NCI-H1436 treated with DMSO at 0.1 percent for 48 hours (cell line): ENCODE data around the gene MRPS12.
"Not testable (repeated sequence)": the region's sequence is repeated elsewhere in the genome, so short reads cannot be mapped to it uniquely, and the experiment has no call there.

Experiments
- DNase-seq: peaks from one replicate; lab custom pipeline; 2025; lab: John Stamatoyannopoulos, UW

MRPS12 gene

DNA sequence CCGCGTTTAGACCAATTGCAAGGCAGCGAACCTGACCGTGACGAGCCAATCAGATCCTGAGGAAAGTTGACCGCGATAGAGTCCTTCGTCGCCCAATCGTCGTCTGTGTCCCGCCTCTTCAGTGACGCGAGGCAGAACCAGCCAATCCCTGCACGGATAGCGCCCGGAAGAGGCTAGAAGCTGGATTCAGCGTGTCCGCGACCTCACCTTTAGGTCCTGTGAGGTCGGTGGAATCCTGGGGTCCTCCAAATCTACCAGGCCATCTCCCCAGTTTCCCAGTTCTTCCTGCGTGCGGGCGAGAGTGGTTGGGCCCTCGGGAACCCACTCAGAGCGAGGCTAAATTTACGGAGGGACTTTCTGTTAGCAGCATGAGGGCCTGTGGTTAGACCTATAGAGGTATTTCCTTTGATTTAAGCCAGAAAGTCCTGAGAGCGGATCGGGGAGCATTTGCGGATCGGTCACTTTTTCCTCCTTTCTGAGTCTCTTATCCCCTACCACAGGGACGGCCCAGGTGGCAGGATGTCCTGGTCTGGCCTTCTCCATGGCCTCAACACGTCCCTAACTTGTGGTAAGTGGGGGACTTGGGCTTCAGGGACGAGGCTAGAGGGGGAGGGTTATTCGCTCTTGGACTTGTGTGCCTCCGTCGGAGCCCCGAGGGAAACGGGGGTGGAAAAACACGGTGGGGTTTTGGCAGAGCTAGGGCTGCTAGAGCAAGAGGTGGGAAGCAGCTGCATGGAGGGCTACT, at the start of gene MRPS12:
MRPS12 (plus strand) TSS at position 169 of the 745 bp plus-strand sequence; CDS start at position 520, 351 bp downstream.
- DNase-seq, result peak; percentile 97

- no peak for DNase-seq
Observed at GRCh38 chr19:38883286-38883685, 47.5 kb upstream of the MRPS12 start.

GRCh38 chr19:38884691-38885090, 46.1 kb upstream of the MRPS12 start:
- not testable (repeated sequence) for DNase-seq

GRCh38 chr19:38888876-38889275, 41.9 kb upstream of the MRPS12 start:
- no peak for DNase-seq

GRCh38 chr19:38889803-38890202, 40.9 kb upstream of the MRPS12 start:
- DNase-seq, result no peak

DNA sequence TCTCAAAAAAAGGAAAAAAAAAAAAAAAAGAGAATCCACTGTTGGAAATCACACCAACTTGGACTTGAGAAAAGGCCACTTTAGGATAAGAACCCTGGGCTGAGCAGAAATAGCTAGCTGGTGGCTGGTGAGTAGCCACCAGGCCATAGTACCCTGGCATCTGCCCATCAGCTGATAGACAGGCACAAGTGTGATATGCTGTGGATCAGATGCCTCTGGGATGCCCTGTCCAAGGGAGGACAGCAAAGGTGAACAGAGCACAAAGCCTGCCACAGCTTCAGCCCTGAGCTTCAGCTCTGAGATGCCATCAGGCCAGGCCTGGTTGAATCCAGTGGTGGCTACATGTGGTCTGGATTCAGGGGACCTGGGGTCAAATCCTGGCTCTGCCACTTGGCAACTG, 40.1 kb upstream of the MRPS12 start:
- no peak for DNase-seq

DNA sequence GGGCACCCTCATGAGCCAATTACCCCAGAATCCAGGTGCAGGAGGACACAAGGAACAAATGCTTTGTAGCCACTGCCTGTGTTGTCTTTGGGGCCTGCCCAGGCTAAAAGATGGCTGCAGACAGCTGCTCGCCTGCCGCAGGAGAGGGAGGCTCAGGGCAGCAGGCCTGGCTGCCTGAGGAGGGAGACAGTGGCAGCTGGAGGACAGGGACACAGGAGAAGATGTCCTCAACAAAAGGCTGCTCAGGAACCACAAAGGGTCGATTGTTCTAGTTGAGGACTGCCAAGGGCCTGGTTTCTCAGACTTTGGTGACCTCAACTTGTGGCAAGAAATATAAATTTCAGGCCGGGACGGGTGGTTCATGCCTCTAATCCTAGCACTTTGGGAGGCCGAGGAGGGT, 39.0 kb upstream of the MRPS12 start:
- no peak for DNase-seq

GRCh38 chr19:38892841-38893240, 37.9 kb upstream of the MRPS12 start:
- no peak for DNase-seq

- DNase-seq, result no peak
Observed at GRCh38 chr19:38893341-38893771, 37.4 kb upstream of the MRPS12 start.

DNA sequence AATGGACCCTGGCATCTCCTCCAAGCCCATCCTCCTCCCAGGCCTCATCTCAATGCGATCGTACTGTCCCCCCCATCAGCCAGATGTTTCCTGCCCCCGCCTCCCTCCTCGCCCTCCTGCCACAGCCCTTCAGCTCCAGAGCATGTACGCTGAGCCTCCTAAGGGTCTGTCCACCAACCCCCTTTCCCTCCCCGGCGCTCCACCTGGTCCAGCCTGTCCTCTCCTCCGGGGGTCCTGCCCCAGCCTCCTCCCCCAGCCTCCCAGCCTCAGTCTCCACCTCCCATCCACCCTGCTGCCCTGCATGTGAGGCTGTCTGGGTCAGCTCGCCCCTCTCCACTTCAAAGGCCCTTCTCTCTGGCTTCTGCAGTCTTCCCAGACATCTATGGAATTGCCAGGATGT, 35.8 kb upstream of the MRPS12 start:
- no peak for DNase-seq

- no peak for DNase-seq
Observed at GRCh38 chr19:38898788-38899446, 31.8 kb upstream of the MRPS12 start.

DNA sequence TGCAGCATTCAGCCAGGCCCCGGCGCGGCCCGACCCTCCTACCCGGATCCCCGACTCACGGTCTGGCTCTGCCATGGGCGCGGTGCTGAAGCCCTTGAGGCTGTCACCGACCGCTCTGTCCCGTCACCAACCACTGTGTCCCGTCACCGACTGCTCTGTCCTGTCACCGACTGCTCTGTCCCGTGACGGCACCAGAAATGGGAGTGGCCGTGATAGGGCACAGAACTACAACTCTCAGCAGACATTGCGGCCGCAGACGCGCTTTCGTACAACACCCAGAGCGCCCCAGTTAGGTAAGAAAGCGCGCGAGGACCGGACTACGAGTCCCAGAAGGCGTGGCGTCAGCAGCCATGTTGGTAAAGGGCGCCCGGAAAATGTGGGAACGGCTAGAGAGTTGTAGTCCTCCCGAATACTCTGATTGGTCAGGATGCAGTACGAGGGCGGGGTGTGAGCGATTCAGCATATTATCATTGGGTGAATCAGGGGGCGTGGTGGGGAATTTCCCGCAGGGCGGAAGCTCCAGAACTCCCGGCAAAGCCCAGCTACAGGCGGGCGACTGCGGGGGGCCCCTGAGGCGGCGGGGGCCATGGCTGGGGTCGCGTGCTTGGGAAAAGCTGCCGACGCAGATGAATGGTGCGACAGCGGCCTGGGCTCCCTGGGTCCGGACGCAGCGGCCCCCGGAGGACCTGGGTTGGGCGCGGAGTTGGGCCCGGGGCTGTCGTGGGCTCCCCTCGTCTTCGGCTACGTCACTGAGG, 31.1 kb upstream of the MRPS12 start, which contains the start of the genes NFKBIB and SIRT2:
NFKBIB (plus strand) TSS at position 523 of the 755 bp plus-strand sequence; CDS start at position 587, 64 bp downstream.
SIRT2 (minus strand) TSS at position 172 of the 755 bp plus-strand sequence; CDS start at position 75, 97 bp downstream.
- DNase-seq, result peak; percentile 97

DNA sequence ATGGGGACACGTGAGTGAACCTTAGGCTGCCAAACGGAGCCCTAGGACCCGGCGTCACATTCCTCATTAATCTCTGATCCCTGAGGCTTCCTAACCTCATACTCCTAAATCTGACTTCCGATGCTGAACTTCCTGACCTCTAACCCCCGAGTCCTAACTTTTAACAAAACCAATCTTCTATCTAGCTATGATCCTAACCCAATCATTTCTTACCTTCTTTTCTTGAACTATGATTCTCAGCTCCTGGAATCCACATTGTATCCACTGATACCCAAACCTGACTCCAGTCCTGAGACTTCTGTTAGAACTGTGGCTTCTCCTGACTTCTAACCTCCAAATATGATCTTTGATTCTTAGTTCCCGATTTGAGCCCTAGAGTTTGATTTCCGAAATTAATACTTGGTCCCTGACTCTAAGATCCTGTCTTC, 30.5 kb upstream of the MRPS12 start:
- no peak for DNase-seq

DNA sequence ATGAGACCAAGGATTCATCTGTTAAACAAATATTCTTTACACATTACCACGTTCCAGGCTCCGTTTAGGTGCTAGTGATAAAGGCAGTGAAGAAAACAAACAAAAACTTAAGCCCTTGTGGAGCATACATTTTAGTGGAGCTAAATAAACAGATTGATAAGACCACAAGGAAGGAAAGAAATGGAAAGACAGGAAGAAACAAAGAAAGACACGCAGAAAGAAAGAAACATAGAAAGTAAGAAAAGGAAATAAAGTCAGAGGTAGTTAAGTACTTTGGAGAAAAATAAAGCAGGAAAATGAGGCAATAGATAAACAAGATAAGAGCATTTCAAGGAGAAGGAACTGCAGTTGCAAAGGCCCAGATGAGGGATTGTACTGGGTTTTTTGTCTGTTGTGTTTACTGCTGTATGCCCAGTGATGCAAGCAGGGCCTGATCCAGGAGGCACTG, 30.0 kb upstream of the MRPS12 start:
- DNase-seq, result no peak

DNA sequence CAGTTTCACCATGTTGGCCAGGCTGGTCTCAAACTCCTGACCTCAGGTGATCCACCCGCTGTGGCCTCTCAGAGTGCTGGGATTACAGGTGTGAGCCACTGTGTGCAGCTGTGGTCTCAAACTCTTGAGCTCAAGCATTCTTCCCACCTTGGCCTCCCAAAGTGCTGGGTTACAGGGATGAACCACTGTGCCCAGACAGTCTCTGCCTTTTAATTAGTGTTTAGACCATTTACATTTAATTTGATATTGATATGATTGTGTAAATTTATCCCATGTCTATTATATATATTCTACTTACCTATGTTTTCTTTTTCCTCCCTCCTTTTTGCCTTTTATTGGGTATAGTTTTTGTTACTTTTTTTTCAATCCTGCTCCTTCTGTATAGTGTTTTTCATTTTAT, 29.1 kb upstream of the MRPS12 start:
- DNase-seq, result no peak

- no peak for DNase-seq
Observed at GRCh38 chr19:38904581-38905539, 25.9 kb upstream of the MRPS12 start.

DNA sequence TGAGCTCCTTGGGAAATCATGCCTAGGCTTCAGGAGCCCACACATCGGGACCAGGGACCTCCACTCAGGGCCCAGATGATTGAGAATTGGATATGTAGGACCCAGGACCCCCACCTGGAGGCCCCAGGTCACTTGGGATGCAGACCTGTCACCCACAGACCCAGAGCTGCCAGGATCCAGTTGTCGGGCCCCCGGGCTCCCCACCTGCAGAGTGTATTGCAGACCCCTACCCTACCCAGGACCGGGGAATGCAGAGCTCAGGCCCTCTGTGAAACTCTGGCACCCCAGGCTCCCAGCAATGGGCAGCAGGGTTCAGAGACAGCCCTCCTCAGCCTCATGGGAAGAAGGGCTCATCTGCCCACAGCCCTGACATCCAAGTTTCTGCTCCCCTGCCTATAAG, 25.1 kb upstream of the MRPS12 start:
- DNase-seq, result no peak

DNA sequence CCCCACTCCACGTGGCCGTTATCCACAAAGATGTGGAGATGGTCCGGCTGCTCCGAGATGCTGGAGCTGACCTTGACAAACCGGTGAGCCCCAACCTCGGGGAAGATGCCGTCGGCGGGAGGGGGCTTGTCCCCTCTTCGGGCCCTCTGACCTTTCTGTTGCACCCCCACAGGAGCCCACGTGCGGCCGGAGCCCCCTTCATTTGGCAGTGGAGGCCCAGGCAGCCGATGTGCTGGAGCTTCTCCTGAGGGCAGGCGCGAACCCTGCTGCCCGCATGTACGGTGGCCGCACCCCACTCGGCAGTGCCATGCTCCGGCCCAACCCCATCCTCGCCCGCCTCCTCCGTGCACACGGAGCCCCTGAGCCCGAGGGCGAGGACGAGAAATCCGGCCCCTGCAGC, 23.5 kb upstream of the MRPS12 start:
- DNase-seq, result no peak

DNA sequence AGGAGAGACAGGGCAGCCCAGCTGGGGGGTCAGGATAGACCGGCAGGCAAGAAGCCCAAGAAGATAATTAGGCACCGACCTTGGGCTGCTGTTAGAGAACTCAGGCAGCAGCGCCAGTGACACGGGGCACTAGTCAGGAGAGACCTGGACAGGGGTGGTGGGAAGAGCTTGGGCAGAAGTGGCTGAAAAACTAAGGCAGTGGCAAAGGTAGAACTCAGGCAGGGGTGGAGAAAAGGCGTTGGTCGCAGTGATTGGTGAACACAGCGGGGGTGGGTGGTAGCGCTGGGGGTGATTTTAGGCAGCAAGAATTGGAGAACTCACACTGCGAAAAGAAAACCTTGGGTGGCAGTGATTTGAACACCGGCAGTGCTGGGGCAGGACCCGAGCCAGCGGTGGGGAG, 23.1 kb upstream of the MRPS12 start:
- DNase-seq, result no peak

DNA sequence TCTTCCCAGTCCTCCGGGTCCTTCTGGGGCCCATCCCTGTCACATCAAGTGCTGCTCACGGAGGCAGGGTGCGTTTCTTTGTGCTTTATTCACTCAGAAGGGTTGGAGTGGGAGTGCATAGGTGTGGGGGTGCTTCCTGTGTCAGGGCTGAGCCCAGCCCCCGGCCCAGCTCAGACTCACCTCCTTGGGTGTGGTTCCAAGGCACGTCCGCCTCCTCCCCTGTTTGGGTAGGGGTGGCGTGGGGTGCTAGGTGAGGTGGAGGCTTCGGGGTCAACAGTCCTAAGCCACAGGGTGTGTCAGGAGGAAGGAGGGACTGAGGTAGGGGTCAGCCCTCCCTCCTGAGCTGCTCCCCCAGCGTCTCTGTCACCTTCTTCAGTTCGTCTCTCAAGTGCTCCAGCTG, 21.8 kb upstream of the MRPS12 start:
- no peak for DNase-seq

GRCh38 chr19:38910488-38910887, 20.3 kb upstream of the MRPS12 start:
- DNase-seq, result no peak
